HG03342 (cell line): ENCODE results near the gene WASF2.

Source experiments
- ATAC-seq: cut with Tn5 transposase; IDR thresholded peaks from one replicate; pipeline ENCODE4 v1.9.1; 2021; ENCODE audit warnings: mild to moderate bottlenecking, moderate library complexity; ENCODE audit not compliant: unreplicated experiment

The WASF2 gene

DNA sequence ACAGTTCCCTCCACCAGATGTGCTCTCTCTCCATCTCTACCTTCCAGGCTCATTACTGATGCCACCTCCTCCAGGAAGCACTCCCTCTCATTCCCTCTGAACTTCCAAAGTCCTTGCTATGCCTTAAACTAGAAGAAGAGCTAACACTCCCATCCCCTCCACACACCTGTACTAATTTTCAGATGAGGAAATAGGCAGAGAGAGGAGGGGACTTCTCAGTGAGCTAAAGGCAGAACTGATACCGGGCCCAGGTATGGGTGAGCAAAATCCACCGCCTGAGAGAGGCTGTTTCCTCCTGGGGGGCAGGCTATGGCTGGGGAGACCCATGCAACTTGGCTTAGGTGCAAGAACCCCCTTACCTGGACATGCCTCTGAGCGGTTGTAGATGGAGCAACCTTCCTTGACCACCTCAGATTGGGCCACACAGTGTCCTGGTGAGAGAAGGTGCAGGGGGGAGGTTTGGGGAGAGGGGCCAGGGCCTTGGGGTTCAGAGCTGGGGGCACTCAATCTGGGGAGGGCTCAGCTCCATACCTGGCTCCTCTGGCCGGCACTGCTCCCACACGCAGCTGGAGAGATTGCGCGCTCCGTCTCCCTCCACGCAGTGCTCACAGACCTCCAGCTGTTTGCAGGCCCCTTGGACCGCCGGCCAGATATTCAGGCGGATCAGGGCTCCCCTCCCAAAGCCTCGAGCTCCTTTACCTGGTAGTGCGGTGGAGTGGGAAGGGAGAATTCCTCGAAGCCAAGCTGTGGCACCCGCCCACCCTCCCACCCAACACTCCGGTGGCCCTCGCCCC, 107.8 kb downstream of the WASF2 start:
- no peak for ATAC-seq

DNA sequence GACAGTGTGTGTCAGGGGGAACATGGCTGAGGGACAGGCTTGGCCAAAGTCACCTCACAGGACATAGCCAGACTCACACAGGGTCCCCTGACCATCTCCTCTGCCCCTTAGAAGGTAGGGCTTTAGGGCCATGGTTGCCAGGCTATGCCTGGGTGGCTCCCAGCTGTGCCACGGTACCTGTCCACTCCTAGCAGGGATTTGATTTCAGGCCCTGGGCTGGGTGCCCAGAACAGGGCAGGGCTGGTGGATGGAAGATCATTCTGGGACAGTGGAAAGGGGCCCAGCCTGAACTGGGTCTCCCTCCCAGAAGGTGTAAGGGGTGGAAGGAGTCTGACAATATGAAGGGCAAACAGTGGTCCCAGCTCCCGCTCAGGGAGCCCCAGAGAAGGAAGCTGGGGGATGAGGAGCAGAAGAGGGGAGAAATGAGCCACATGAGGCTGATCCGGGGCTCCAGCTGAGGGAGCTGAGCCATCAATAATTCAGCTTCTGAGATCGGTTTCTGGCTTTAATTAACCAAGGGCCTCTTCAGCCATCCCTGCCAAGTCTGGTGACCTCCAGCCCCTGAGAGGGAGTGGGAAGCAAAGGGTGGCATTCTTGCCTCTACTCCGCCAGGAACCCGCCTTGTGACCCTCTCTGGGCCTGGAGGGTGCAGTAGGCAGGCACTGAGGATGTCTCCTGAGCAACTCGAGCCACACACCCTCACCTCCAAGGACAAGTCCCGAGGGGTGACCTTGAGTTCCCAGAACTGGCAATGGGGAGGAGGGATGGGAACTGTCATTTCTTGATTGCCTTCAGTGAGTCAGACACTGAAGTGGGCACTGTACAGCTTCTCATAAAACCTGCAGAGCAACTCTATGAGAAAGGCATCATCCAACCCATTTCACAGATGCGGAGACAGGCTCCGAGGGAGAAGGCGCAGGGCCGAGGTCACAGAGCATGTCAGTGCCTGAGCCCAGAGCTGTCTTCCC, 108.9 kb downstream of the WASF2 start:
- no peak for ATAC-seq

DNA sequence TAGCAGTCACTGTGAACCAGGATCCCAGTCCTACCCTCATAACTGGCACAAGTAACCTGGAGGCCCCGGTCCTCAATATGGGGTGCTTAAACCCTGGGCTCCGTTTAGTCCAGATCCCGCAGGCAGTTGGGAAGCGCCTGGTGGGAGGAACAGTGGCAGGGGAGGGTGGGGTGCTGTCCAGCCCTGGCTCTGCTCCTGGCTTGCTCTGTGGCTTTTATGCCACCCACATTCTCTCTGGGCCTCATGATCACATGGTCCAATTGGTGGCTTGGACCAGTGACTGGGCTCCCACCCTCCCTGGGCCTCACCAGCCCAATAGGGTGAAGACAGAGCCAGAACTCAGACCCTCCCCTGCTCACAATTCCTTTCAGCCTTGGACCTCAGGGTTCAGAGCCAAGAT, 109.7 kb downstream of the WASF2 start:
- no peak for ATAC-seq

DNA sequence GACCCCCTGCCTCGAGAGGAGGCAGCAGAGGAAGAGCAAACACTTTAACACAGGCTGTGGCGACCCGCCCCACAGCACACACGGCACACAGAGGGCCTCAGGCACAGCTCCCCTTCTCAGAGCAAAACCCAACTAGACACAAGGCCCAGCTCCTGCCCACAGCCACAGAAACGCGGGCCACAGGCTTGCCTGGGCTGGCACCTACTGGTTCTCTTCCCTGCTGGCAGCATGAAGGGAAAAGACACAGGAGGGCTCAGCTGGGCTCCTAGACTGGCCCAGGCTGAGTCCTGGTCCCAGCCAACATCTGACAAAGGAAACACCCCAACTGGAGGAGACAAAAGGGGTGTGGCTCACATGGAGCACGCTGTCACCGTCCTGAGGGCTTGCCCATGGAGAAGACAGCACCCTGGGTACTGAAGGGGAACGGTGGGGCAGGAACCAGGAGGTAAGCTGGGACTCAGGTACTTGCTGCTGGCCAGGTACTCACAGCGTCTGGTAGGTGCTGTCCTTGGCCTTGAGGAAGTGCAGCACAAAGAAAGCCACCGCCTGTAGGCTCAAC, 110.3 kb downstream of the WASF2 start:
- no peak for ATAC-seq

DNA sequence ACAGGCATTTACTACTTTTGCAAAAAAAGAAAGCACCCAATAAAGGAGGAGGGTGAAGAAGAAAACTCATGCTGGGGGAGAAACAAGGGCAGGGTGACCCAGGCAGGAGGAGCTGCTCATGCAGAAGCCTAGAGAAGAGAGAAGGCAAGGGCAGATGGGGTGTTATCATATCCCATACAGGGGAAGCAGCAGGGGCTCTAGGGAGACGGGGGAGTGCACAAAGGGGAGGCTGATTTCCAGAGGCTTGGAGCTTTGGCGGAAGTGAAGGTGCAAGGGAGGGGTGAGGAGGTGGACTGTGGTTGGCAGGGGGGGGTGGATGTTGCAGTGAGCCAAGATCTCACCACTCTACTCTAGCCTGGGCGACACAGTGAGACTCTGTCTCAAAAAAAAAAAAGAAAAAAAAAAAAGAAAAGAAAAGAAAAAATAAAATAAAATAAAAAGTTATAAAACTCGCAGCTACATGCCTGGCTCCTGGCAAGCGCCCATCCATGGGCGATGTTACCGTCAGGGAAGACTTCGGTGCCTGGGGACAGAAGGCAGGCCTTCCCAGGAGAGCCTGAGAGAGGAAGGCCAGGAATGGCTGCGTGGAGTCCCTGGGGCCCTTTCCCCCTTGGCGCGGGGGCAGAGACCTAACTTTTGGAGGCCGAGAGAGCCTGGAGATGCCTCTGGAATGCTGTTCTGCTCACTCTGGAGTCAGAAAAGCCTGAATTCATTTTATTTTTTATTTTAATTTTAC, 112.0 kb downstream of the WASF2 start:
- ATAC-seq: no peak

DNA sequence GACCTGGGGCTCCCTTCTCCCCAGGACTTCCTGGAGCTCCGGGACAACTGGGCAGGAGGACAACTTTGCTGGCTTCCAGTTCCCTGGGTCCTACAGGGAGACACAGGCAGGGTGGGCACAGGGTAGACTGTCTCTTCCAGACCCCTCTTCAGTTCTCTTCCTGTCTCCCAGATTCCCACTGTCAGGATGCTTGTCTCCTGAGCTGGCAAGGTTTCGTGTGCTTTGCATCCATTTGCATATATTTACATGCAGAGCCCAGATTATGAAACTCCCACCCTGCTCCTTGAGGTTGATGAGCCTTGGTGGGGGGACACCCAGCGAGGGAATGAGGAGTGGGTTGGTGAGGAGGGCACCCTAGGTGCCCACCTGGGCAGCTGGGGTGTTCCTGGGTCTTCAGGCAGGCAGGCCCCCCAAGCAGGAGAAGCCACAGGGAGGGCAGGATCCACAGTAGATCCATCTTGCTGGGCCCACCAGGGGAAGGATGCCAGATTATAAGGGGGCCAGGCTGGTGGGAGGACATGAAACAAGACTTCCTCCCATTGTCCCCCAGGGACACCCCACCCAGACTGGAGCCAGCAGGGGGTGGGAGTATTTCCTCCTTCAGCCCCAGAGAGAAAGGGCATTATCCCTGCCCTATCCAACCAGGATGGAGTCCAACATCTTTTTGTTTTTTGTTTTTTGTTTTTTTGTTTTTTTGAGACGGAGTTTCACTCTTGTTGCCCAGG, 115.4 kb downstream of the WASF2 start, which contains the start of gene FCN3:
FCN3 (minus strand) TSS at position 463 of the 725 bp plus-strand sequence; CDS start at position 457, 6 bp downstream.
- no peak for ATAC-seq

DNA sequence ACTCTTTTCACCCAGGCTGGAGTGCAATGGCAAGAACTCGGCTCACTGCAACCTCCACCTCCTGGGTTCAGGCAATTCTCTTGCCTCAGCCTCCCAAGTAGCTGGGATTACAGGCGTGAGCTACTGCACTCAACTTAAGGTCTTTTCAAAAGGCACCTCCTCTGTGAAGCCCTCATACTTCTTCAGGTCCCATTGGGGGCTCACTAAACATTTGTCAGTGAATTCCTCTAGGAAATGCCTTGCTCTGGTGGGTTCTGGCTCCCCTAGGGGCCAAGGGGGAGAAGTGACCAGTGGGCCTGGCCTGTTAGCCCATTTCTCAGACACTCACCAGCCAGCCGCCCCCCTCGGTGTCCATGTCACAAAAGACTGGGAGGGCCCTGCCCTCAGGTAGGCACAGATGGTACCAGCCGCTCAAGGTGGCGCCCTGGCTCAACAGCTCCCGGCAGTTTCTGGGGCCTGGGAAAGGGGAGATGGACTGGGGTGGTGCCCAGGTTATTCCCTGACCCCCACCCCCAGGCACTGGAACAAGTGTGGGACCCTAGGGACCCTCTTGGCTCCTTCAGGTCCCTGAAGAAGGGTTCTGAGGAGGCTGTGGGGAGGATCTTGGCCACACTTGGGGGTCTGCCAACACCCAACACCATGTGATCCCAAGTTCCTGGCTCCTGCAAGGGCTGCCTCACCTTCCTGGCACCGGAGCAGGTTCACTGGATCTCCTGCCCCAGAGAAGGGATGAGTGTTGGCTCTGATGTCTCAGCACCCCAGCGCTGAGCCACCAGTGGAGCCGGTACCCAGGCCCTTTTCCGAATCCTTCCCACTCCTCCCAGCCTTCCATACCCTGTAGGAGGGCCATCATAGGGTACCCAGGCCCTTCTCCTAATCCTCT, 116.9 kb downstream of the WASF2 start:
- no peak for ATAC-seq

DNA sequence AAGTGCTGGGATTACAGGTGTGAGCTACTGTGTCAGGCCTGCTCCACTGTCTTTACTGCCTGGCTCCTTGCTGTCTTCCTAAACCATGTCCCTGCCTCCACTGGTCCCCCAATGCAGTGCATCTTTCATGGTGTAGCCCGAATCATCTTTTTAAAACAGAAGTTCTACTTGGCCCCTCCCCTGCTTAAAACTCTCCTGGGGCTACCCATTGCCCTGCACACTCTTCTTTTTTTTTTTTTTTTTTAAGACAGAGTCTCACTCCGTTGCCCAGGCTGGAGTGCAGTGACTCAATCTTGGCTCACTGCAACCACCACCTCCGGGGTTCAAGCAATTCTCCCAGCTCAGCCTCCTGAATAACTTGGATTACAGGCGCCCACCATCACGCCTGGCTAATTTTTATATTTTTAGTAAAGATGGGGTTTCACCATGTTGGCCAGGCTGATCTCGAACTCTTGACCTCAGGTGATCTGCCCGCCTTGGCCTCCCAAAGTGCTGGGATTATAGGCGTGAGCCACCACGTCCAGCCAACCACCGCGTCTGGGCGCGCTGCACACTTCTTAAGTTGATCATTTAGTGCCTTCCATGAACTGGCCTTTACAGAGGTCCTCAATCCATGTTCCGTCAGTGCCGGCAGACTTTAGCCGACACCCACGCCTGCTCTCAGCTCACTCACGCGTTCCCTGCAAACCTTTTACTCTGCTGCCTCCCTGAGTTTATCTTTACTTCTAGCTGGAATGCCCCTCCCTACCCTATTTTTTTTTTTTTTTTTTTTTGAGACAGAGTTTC, 117.8 kb downstream of the WASF2 start:
- no peak for ATAC-seq

DNA sequence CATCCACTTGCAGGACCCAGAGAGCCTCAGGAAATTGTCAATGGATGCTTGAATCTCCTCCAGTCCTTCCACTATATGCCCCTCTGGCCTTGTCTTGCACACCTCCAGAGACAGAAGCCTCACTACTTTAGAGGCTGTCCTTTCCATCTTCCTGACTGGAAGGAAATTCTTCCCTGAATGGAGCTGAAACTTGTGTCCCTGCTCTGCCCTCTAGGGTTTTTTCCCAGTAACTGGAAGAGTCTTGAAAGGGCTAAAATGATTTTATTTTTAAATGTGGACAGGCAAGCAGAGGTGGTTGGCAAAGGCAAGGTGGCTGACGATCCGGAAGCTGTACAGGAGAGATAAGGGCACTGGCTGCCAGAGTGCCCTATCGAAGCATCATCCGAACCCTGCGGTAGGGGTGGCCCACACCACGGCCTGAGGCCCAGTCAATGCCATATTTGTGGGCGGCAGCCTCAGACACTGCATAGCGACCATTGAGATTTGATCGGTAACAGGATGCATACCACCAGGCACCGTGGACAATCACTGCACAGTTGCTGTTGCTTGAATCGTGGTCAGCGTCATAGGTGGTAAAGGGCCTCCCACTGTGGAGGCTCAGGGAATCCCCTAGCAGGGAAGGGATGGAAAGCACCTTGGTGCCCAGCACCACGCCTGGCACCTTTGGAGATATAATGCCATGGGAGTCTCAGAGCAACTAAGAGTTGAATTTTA, 120.9 kb downstream of the WASF2 start:
- ATAC-seq: no peak

DNA sequence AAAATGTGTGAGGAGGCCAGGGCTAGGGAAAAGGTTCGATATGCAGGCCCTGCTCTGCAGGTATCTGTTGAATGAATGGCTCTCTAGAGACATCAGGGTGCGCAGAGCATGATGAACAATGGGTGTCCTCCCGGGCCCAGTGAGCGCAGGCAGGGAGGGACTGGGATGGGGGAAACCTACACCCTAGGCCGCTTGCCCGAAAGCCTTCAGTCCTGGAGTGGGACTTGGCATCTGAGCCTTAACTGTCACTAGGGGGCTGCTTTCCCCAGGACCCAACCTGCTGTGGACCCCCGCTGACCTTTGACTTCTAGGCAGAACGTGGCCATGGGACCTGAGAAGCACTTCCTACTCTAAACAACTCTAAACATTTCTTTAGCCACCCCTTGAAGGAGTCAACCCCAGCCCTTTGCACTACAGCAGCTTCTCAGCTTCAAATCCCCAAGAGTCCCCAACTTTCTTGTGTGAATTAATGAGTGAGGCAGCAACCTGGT, 122.8 kb downstream of the WASF2 start:
- ATAC-seq: no peak

DNA sequence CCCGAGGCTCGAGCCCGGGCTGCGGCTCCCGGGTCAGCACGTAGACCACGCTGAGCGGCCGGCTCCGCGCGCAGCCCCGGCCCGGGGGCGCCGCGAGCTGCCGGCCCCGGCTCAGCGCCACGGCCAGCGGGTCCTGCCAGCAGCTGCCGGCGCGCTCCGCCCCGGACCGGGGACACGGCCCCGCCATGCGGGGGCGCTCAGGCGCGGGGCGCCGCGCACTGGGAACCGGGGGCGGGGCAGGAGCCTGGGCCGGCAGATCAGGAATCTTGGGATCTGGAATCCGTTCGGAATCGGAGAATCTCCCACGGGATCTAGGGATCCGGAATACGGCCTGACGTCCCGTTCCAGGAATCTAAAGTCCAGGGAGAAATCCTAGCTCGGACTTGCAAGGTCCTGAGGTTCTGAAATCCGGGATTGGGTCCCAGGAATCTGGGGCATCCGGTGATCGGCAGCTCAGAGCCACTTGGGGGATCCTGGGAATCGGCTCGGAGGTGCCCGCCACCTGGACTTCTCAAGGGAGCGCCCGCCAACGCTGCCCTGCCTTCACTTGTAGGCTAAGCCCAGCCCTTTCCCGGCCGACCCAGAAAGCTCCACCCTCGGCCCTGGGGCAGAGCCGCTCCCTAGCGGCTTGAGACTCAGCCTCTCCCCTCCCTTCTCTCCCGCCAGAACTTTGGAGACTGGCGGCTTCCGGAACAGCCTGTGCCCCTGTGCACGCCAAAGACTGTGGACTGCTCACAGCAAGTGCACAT, 123.4 kb downstream of the WASF2 start, which contains the start of gene MAP3K6:
MAP3K6 (minus strand) TSS at position 551 of the 749 bp plus-strand sequence; CDS start at position 187, 364 bp downstream.
- no peak for ATAC-seq

DNA sequence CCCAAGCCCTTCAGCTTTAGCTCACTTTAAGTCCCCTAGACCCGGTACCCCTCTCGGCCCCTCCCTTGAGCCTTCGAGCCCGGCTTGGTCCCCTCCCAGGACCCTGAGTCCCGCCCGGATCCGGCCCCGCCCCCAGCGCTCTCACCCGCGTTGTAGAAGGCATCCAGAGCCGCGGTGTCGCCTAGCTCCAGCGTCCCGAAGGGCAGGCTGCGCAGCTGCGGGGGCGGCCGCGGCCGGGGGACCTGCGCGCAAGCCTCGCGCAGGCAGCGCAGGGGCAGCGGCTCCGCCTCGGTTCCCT, 123.9 kb downstream of the WASF2 start:
- no peak for ATAC-seq

DNA sequence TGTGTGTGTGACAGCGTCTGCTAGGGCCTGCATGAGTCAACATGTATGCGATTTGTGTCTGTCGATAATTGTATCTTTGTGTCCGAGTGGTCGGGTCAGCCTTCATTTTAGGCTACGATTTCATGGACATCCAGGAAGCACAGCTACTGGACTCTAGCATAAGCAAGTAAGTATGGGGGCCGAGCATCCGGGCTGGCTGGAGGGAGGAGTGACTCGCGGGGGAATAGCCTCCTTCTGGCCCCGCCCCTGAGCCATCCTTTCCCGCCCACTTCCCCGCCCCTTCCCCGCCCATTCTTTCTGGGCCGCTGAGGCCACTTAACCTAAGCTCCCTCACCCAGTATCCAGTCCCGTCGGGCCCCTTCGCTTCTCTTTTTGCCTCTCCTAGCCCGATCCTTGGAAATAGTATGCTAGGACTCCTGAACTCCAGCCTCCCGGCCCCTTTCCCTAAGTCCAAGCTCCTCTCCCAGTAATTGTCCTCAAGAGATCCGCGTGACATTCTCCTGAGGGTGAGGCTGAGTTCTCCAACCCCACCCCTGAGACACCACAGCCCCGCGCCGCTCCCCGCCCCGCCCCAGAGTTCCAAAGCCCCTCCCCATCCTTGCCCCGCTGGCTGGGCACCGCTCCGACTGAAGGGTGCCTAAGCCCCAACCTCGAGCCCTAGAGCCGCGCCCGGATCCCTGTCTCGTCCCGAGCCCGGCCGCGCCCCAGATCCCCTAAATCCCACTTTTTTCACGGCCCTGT, 124.4 kb downstream of the WASF2 start:
- no peak for ATAC-seq

DNA sequence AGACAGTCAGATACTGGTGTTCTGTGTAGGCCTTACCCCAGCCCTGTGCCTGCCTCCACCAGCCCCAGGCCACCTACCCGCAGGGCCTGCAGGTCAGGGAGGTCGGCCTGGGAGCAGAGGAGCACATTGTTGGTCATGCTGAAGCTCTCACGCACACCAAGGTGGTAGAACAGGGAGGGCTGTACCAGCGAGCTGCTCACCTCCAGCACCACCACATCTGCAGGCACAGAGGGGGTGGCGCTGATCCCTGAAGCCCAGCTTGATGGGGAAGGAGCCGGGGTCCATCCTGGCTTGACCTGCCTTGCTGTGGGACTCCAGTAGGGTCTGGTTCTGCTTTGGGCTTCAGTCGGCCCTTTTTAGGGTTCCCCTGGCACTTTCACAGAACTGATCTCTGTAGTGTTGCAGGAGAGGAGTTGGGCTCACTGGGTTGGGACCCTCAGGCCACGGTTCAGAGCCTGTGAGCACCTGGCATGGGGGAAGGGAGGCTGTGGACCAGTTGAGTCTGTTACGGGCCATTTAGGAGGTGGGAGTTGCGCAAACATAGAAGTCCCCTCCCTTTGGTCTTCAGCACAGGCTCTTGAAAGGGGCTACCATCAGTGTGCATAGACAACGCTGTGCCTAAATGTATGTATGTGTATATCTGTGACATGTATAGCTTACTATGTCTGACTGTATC, 125.1 kb downstream of the WASF2 start:
- ATAC-seq: no peak
